Body of pancreas (tissue), 4 donors: ENCODE data around the gene C2. TPM values are rescaled to one million over a fixed set of nuclear protein-coding genes. Genes with fewer than 3 reads are reported as not detected.
"Not testable (repeated sequence)": the region's sequence is repeated elsewhere in the genome, so short reads cannot be mapped to it uniquely, and the experiment has no call there.

Experiments
- ATAC-seq: fragments of 150-250 bp; one replicate; pipeline ENCODE4 v1.9.1; 2016
- DNase-seq, 4 donors: peaks; one replicate each; pipeline ENCODE4 v3.0.0-alpha.2; 2019
- H3K27ac ChIP-seq, 4 donors: fragments of 200-600 bp; sonication (generic); 1 replicate in 3 of 4; 2 replicates in 1 of 4; pipeline versions ENCODE4 v1.5.1 to v1.6.1; 2016 to 2019; ENCODE audit warnings: mild to moderate bottlenecking in 1 of 4, mixed read lengths in 1 of 4, moderate library complexity in 1 of 4
- H3K27me3 ChIP-seq, 2 donors: fragments of 200-600 bp; sonication (generic); one replicate each; pipeline ENCODE4 v1.6.0; 2016; ENCODE audit warnings: mild to moderate bottlenecking in 1 of 2
- H3K36me3 ChIP-seq, 2 donors: fragments of 200-600 bp; sonication (generic); replicated peaks in 1 of 2; 2 replicates each; pipeline ENCODE4 v1.5.1; 2016; ENCODE audit warnings: low read depth in 2 of 2; ENCODE audit not compliant: insufficient read depth in 1 of 2
- H3K4me1 ChIP-seq: fragments of 200-600 bp; sonication (generic); one replicate; pipeline ENCODE4 v1.6.0; 2016
- H3K4me3 ChIP-seq, 2 donors: fragments of 200-600 bp; sonication (generic); 1 replicate in 1 of 2; 2 replicates in 1 of 2; pipeline ENCODE4 v1.5.1; 2016 to 2019
- H3K9me3 ChIP-seq, 3 donors: fragments of 200-600 bp; sonication (generic); 1 replicate in 2 of 3; 2 replicates in 1 of 3; pipeline ENCODE4 v1.5.1; 2016
- POLR2A ChIP-seq, 3 donors: fragments of 450-650 bp; IDR thresholded peaks; one replicate each; pipeline ENCODE4 v1.6.1; 2016; ENCODE audit warnings: antibody characterized with exemption in 3 of 3, mild to moderate bottlenecking in 2 of 3
- WGBS, 2 donors: methylation state at CpG; one replicate each; pipeline ENCODE4 v1.1.5; 2017; 5-methylcytosine and 5-hydroxymethylcytosine counted together
- intact Hi-C: fragments of 100-400 bp; cut with DNase I; formaldehyde crosslinking; loops from one replicate; pipeline ENCODE4 v1.15.1; 2023
- total RNA-seq, 2 donors: library from RNA; depleted of rRNA; stranded (reverse); fragments of >200 nt; gene quantifications; one replicate each; pipeline ENCODE4 v1.1.0, GENCODE V29; 2016
- TF ChIP-seq, protein P1 (sequence below), 7 experiments: fragments of 450-650 bp in 4 of 7; fragments of 200-600 bp in 3 of 7; sonication (generic) in 3 of 7; IDR thresholded peaks; one replicate each; pipeline ENCODE4 v1.5.1; 2016 to 2019; ENCODE audit warnings: antibody characterized with exemption in 7 of 7

C2 gene
- total RNA-seq, 2 donors from 2014 or later, result 1.3 TPM

DNA sequence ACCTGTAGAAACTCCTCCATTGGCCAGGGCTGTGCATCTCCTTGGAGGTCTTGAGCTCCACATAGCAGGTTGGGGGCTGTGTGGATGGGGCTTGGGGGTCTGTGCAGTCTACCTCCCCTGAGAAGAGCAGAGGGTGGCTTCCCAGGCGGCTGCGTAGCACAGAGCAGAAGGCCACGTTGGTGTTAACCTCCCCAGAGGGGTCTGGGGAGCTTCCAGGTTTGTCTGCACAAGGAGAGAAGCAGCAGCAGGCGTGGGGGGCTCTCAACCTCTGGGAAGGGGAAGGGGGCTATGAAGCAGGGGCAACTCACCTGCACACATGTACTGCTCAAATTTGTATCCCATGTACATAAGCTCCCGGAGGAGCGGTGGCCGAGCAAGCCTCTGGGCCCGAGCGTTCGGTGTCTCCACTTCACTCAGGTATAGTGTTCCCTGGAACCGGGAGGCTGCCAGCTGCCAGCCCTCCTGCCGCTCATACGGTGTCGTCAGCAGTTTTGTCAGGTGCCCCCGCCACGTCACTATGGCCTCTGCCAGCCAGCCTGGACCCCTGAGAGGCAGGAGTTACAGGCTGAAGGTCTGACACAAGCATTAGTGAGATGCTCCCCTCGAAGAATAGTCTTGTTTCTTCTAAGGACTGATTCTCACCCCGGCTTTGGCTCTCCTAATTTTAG is 43.2 kb downstream of the C2 start:
- no peak for ATAC-seq
- peaks cover 30% of the 10 kb centered on the region for H3K4me1 ChIP-seq
- DNase-seq, result peak; percentile 54 to 69 (median 60)
- TF ChIP-seq, protein P1, sequence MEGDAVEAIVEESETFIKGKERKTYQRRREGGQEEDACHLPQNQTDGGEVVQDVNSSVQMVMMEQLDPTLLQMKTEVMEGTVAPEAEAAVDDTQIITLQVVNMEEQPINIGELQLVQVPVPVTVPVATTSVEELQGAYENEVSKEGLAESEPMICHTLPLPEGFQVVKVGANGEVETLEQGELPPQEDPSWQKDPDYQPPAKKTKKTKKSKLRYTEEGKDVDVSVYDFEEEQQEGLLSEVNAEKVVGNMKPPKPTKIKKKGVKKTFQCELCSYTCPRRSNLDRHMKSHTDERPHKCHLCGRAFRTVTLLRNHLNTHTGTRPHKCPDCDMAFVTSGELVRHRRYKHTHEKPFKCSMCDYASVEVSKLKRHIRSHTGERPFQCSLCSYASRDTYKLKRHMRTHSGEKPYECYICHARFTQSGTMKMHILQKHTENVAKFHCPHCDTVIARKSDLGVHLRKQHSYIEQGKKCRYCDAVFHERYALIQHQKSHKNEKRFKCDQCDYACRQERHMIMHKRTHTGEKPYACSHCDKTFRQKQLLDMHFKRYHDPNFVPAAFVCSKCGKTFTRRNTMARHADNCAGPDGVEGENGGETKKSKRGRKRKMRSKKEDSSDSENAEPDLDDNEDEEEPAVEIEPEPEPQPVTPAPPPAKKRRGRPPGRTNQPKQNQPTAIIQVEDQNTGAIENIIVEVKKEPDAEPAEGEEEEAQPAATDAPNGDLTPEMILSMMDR (IDR thresholded peaks at IDR 0.05), result no peak
- peak in 2 of 3 donors; percentile 37 for TF ChIP-seq POLR2A (IDR thresholded peaks at IDR 0.05)
- H3K4me3 ChIP-seq, result peak overlapping the region in 1 of 2 donors; percentile 49
- no peaks in the 10 kb centered on the region for H3K27me3 ChIP-seq
- H3K9me3 ChIP-seq, result no peaks in the 10 kb centered on the region
- peak overlapping the region; percentile 85 to 96 (median 95) for H3K27ac ChIP-seq
- peaks cover 0 to 15% of the 10 kb centered on the region in 2 donors for H3K36me3 ChIP-seq
- WGBS, 2 donors, result 29 to 46% methylated on average over 18 of the region's 18 CpGs
- intact Hi-C loops, result no loop called here

DNA sequence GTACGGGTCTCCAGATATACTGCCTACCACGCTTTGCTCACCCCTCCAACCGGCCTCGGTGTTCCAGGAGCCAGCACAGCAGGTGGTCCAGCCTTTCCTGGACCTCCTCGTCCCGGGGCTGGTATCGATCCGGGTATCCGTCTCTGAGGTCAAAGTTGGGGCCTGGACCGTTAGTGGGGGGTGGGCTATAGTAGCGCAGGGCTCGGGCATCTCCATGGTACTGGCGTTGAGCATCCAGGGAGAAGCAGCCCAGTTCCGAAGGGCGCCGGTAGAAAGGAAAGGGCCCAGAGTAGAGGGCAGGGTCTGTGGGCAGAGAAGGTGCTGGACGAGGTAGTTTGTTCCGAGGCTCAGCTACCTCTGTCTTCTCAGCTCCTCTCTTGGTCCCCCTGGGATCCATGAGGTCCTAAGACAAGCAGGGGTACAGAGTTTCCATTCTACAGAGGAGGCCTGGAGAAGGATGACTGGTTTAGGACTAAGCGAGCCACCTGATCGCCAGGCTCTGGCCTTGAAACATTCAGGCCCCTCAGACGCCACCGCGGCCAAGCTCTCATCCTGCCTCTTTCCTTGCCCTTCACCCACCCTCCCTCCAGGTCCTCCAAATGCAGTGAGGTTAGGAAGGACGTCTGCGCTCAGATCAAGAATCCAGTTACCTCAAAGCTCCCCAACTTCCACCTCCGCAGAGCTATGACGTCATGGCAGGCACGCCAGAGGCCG is 43.9 kb downstream of the C2 start:
- Histone ChIP-seq H3K27me3 (no peaks in the 10 kb centered on the region), H3K36me3 (peaks cover 0 to 13% of the 10 kb centered on the region in 2 donors), H3K4me1 (peaks cover 30% of the 10 kb centered on the region), H3K4me3 (peak overlapping the region; percentile 47 to 49), H3K27ac (peak overlapping the region; percentile 85 to 96 (median 95)), H3K9me3 (no peaks in the 10 kb centered on the region)
- no peak for TF ChIP-seq POLR2A (IDR thresholded peaks at IDR 0.05)
- TF ChIP-seq, protein P1 (IDR thresholded peaks at IDR 0.05), result peak in 1 of 7 experiments; percentile 10
- DNase-seq (peak in 2 of 4 donors; percentile 13 to 32), ATAC-seq (no peak)
- WGBS, 2 donors, result 7 to 20% methylated on average over 28 to 29 of the region's 29 CpGs
- intact Hi-C loops, result no loop called here

DNA sequence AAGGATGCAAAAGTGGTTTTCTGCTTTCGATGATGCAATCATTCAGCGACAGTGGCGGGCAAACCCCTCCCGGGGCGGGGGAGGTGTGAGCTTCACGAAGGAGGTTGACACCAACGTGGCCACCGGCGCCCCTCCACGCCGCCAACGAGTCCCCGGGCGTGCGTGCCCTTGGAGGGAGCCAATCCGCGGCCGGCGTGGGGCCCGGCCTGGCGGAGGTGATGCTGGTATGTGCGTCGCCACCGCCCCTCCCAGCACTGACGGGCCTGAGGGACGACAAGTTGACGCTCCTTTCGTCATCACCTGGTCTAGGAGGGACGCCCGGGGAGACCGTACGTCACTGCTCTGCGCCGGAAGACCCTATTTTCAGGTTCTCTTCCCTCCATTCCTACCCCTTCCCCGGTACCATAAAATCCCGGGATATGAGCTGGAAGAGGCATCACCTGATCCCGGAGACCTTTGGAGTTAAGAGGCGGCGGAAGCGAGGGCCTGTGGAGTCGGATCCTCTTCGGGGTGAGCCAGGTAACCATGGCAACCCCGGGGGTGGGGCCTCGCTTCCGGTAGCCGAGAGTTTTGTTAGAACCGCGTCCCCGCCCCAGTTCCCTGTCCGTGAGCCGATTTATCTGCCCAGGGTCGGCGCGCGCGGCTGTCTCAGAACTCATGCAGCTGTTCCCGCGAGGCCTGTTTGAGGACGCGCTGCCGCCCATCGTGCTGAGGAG is 44.6 kb downstream of the C2 start, which contains the start of gene DXO:
Gene DXO (minus strand): TSS at position 146 of the 716 bp plus-strand sequence. CDS start 463 bp downstream, outside the sequence.
- Histone ChIP-seq H3K27me3 (no peaks in the 10 kb centered on the region), H3K27ac (peak within 1 kb of the TSS; percentile 85 to 96 (median 95)), H3K9me3 (no peaks in the 10 kb centered on the region), H3K4me3 (peak within 1 kb of the TSS; percentile 47 to 49), H3K36me3 (peaks cover 0 to 6% of the 10 kb centered on the region in 2 donors), H3K4me1 (peaks cover 30% of the 10 kb centered on the region)
- TF ChIP-seq, protein P1 (IDR thresholded peaks at IDR 0.05), result peak in 1 of 7 experiments; percentile 3
- peak; percentile 56 to 73 (median 71) for TF ChIP-seq POLR2A (IDR thresholded peaks at IDR 0.05)
- intact Hi-C loops, result no loop called here
- ATAC-seq (peak; percentile 95), DNase-seq (peak; percentile 95 to 98 (median 95))
- WGBS, 2 donors, result 0 to 1% methylated on average over 28 to 62 of the region's 62 CpGs

DNA sequence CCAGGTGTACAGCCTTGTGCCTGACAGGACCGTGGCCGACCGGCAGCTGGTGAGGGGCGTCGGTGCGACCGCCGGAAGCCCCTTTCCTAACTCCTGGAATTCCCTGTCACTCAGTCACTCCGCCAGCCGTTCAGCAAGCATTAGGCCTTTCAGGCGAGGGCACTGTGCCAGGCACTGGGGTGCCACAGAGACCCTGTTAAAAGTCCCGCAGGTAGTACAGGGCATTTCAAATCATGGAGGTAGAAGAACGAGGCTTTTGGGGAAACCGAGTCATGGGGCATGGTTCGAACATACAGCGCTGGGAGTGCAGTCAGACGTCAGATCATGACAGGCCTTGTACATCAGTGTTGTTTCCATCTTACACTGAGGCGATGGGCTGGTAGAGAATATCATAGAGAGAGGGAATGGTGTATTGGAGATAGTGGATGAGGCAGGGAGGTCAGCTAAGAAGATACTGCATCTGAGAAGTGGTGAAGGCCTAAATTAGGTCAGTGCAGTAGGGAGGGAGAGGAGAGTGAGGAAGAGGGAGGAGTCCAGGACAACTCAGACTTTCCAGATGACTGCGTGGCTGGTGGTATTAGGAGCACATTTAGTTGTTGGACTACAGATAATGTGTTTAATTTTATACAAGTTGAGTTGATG is 45.3 kb downstream of the C2 start:
- peak overlapping the region; percentile 85 to 96 (median 95) for H3K27ac ChIP-seq
- DNase-seq (no peak), ATAC-seq (no peak)
- TF ChIP-seq POLR2A (IDR thresholded peaks at IDR 0.05), result no peak
- TF ChIP-seq, protein P1 (IDR thresholded peaks at IDR 0.05), result no peak
- WGBS, 2 donors, result 5 to 6% methylated on average over 12 to 19 of the region's 19 CpGs
- peaks cover 30% of the 10 kb centered on the region for H3K4me1 ChIP-seq
- intact Hi-C loops, result no loop called here
- H3K27me3 ChIP-seq, result no peaks in the 10 kb centered on the region
- H3K36me3 ChIP-seq, result peaks cover 0 to 1% of the 10 kb centered on the region in 2 donors
- no peaks in the 10 kb centered on the region for H3K9me3 ChIP-seq
- H3K4me3 ChIP-seq, result peak overlapping the region; percentile 47 to 49

DNA sequence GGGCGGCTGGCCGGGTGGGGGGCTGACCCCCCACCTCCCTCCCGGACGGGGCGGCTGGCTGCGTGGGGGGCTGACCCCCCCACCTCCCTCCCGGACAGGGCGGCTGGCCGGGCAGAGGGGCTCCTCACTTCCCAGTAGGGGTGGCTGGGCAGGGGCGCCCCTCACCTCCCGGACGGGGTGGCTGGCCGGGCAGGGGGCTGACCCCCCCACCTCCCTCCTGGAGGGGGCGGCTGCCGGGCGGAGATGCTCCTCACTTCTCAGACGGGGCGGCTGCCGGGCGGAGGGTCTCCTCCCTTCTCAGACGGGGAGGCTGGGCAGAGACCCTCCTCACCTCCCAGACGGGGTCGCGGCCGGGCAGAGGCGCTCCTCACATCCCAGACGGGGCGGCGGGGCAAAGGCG is 48.5 kb downstream of the C2 start:
- 90 to 100% methylated on average over 2 of the region's 30 CpGs for WGBS, 2 donors
- H3K4me1 ChIP-seq, result peaks cover 16% of the 10 kb centered on the region
- ATAC-seq, H3K27me3 ChIP-seq, H3K4me3 ChIP-seq, H3K27ac ChIP-seq, H3K36me3 ChIP-seq, DNase-seq, intact Hi-C loops, H3K9me3 ChIP-seq: not testable (repeated sequence)
